Stimulated activated CD4-positive, alpha-beta T cell treated with anti-CD3 and anti-CD28 coated beads, Interleukin-12 subunit alpha, Interleukin-12 subunit beta, amount 100 ng/mL, for 48 hours (primary cell): ENCODE measurements around the gene OSBPL9.
"Not testable (repeated sequence)": the region's sequence is repeated elsewhere in the genome, so short reads cannot be mapped to it uniquely, and the experiment has no call there.

Experiments
- DNase-seq, 3 donors: peaks; one replicate each; pipeline ENCODE4 v3.0.0-alpha.2; 2020; ENCODE audit warnings: low read depth in 2 of 3, low spot score in 1 of 3

Gene OSBPL9

DNA sequence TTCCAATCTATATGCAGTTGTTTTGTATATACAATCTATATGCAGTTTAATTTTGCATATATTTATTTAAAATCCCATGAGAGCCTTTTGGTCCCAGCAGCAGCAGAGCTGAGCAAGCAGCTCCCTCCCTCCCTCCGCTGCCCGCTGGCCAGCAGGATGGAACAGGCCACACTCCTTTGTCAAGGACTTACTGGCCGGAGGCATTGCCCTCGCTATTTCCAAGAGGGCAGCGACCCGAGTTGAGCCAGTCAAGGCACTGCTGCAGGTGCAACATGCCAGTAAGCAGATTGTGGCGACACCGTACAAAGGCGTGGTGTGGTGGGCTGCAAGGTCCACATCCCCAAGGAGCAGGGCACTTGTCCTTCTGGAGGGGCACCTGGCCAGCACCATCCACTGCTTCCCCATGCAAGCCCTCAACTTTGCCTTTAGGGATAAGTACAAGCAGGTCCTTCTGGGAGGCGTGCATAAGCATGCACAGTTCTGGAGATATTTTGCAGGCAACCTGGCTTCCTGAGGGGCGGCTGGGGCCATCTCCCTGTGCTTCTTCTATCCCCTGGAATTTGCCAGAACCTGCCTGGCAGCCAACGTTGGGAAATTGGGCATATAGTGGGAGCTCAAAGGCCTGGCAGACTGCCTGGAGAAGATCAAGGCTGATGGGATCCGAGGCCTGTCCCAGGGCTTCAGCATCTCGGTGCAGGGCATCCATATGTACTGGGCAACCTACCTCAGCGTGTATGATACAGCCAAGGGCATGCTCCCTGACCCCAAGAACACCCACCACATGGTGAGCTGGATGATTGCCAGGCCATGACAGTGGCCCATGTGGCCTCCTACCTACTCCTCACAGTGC lies 92.2 kb downstream of the OSBPL9 start:
- no peak for DNase-seq

DNA sequence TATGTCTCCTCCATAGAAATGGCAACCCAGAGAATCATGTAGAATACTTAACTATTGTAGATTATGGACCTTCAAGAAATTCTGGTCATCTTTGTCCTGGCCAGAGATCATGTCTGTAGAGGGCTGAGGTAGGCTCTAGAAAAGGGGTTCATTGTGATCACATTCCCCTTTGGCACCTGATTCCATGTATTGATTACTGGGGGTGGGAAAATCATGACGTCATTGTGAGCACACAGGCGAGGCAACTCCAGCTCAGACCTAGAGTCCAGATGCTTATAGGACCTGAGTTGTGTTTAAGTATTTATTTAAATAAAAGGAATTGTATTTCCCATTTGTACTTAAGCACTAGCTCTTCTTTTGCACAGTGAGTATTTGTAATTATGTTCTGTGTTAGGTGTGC lies 93.1 kb downstream of the OSBPL9 start:
- DNase-seq, result no peak

DNA sequence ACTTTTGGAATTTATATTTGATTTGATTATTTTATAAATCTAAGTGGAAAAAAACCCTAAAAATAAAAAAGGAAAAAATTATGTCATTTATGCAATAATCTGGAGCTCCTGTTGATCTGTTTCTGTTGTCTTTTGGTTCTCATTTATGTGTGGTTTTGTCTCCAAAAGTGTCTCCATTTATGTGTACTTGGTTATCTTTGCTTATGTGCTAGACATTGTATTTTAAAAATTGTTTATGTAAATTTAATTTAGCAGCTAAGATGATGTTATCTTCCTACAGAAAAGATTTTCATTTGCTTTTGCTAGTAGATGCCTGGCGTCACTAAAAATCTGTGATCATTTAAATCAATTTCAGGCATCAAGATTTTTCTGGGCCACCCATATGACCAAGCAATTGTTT lies 95.7 kb downstream of the OSBPL9 start:
- no peak for DNase-seq

DNA sequence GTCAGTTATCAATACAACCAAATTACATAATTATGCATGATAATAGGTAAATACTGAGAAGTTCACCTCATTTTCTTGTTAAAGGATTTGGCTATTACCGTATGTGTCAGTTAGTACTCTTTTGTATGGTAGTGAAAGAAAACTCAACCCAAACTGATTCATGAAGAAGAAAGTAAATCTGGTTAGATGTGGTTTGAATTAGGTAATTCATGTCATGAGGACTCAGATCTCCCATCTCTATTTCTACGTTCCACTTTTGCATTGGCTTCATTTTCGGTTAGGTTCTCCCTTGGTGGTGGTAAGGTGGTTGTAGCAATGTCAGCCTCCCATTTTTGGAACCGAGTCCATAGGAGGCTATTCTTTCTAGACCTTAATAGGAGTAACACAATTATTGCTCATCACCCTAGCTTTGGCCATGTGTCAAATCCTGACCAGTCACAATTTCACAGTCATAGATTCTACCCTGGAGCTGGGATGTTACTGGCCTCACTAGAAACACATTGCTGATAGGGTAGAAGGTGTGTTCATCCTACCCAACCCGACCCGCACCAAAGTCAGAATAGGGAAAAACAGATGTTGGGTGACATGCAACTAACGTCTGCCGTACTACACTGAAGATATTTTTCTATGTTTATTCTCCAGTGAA lies 97.6 kb downstream of the OSBPL9 start:
- no peak for DNase-seq

DNA sequence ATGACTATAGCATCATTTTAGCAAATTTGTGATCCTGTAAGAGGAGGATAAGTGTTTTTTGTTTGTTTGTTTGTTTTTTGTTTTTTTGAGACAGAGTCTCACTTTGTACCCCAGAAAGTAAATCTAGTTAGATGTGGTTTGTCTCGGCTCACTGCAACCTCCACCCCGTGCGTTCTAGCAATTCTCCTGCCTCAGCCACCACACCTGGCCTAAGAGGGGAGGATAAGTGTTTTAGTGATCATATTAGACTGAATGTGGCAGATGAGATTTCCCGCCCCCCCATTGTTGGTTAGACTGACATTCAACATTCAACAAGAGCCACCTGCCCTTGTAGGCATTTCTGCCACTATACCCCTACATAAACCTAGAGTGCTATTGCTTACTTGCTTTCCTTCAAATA lies 98.5 kb downstream of the OSBPL9 start:
- DNase-seq, result no peak

DNA sequence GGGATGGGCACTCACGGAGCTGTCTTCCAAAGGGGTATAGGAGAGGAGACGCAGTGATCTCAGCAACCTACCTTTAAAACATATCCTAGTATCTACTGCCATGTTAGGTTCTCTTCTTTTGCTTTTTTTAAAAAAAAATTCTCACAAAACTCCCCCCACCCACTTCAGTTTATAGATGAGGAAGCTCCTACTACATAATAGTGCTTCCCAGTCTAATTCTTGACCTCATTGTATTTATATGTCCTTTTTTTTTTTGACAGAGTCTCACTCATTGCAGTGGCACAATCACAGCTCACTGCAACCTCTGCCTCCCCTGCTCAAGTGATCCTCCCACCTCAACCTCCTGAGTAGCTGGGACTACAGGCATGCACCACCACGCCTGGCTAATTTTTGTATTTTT lies 99.9 kb downstream of the OSBPL9 start:
- DNase-seq, result no peak

DNA sequence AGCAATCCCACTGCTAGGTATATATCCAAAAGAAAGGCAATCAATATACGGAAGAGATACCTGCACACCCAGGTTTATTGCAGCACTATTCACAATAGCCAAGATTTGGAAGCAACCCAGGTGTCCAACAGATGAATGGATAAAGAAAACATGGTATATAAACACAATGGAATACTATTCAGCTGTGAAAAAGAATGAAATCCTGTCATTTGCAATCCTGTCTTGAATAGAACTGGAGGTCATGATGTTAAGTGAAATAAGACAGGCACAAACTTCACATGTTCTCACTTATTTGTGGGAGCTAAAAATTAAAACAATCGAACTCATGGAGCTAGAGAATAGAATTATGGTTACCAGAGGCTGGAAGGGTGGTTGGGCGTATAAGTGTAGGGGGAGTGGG lies 101.0 kb downstream of the OSBPL9 start:
- DNase-seq, result no peak

DNA sequence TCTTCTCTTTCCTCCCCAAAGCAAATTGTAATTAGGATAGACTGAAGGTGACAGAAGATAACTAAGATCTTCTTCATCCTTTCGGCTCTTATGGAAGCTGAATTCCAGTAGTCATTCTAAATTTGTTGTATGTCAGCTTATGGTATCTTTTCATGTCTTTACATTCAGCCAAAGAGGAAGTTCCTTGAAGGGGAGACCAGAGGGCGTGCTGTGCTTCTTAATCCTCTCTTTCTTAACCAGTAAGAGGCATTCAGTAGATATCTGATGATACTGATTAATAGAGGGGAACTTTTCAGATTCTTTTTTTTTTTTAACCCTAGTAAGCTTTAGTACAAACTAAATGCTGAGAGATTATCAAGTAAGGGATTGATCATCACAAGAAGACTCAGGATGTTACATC lies 102.3 kb downstream of the OSBPL9 start:
- no peak for DNase-seq

DNA sequence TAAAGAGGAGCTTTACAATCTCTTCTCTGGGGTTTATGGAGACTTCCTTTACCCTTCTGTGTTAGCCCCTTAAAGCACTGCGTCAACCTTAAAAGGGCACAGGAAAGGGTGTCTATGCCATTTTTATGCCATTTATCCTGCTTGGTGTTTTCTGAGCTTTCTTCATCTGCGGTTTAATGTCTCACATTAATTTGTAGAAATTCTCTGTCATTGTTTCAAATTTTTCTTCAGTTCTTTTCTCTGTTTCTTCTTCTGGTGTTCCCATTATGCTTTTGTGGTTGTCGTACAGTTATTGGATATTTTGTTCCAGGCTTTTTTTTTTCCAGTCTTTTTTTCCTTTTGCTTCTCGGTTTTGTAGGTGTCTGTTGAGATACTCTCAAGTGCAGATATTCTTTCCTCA lies 107.9 kb downstream of the OSBPL9 start:
- DNase-seq, result no peak

DNA sequence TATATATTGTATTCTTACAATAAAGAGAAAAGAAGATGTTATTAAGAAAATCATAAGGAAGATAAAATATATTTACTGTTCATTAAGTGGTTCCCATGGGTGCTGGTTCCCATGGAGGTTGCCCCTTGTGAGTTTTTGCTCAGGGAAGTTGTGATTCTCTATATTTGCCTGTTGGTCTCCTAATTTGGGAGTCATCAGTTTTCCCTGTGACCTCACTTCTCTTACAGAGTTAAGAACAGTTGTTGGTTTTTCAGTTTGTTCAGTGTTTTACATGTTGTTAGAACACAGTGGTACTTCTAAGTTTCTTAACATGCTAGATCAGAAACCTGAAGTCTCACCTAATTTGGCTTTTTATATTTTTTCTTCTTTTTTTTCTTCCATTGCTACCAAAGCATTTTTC lies 109.2 kb downstream of the OSBPL9 start:
- DNase-seq, result no peak

DNA sequence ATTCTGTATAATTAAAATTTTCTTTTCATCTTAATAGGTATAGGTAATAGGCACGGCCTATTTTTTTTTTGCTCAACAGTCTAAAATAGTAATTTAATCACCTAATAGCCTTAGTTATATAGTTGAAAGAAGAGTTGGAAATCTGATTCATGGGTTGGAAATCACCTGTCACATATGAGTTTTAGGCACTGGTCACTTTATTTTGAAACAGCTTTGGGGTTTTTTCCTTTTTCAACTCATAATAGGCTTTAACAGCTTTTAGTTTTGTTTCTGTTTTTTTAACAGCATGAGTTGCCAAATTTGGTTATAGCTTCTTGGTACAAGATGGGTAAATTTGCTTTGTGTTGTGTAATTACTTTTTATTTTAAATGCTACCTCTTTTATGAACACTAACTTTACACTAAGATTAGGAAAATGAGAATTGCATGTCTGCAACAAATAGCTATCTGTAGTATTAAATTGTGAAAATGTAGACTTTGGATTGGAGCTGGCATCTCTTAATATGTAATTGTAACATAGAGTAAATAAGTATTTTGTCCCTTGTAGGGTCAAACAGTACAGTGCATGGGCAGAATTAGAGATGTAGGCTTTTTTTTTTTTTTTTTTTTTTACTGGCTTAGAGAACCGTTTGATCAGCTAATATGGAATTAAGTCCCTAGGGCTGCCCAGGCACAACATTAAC lies 109.8 kb downstream of the OSBPL9 start:
- DNase-seq, result no peak

DNA sequence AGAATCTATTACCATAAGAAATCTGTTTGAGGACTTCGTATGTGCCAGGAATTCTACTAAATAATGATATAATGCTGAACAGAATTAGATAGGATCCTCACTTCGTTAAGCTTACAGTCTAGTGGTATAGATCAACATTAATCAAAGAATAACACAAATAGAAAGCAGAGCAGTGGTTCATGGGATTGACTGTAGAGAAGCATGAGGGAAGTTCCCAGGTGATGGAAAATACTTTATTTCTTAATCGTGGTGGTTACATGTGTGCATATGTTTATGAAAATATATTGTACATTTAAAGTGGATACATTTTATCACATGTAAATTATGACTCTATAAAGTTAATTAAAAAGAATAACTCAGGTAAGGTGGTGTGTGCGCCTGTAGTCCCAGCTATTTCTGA lies 110.5 kb downstream of the OSBPL9 start:
- DNase-seq, result no peak

DNA sequence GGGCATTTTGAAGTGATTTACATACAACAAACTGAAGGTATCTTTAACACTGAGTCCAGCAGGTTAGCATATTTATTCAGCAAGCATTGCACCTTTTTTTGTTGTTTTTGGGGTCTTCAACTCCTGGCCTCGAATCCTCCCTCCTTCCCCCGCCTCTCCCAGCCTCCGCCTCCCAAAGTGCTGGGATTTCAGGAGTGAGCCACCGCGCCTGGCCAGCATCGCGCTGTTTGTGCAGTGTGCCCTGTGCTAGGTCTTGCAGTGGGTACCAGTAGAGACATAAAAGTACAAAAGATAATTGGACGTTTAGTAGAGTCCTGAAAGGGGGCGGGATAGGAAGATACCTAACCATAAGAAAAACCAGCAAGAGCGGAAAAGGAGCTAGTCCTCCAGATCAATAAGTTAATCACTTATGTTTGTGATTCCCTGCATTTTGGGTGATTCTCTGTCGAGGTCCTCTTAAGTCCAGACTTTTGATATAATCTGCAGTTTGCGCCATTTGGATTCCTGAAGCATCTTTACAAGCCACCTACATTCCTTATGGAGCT lies 111.8 kb downstream of the OSBPL9 start:
- no peak for DNase-seq

DNA sequence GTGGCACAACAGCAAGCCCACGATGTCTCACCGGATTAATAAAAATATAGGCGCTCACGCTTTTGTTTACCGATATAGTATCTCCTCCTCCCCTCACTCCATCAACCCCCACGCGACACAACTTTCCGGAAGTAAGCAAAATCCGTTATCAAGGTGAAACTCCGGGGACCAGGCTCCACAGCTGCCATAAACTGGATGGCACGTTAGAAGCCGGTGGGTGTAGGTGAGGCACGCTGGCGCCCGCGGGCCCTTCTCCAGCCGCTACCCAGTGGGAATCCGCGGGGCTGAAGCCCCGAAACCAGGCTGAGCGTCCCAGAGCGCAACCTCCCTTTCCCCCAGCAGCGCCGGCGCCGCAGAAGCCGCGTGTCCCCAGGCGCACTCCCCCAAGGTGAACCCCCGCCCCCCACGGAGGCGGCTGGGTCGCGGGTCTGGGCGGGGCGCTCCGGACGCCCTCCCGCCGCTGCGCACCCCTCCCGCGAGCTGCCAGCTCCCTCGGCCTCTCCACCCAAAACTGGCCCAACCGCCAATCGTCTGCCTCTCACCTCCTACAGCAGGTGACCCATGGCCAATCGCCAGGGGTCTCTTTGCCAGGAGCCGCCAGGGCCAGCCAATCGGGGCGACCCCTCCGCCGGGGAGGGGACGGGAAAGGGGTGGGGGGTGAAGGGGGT lies 112.4 kb downstream of the OSBPL9 start:
- DNase-seq, result peak; percentile 83 to 95 (median 92)

DNA sequence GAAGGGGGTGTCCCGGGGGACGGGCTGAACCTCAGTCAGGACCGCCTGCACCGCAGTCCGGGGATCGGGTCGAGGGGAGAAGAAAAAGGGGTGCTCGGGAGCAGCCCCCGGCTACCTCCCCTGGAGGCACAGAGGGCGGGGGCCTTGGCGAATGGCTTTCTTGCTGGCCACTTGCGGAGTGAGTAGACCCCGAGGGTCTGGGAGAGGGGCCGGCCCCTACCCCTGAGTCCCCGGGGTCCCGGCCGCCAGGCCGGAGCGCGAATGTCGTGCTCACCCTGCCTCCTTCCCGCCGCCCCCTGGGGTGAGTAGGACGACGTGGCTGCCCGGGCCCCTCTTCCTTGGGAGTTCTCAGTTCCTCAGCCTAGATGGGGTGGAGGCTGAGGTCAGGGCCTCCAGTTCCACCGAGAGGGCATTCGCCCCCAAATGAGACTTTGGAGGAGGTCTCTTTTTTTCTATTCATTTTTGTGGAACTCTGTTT lies 113.0 kb downstream of the OSBPL9 start:
- DNase-seq, result peak in 1 of 3 donors; percentile 11

DNA sequence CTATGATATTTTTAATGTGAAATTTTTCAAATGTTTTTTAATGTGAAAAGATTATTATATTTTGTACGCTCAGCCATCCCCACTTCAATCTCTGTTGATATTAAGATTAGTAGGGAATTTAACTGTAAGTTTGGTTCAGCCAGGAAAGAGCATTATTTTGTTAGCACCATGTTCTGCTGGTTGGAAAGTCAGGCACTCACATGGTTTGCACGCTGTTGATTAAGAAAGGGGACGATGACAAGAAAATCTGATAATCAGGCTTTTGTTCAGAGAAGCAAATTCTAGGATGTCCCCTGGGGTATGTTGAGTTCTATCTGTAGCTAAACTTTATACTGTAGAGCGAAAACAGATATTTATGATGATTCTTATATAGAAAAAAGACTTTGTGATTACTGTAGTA lies 115.1 kb downstream of the OSBPL9 start:
- DNase-seq, result no peak

DNA sequence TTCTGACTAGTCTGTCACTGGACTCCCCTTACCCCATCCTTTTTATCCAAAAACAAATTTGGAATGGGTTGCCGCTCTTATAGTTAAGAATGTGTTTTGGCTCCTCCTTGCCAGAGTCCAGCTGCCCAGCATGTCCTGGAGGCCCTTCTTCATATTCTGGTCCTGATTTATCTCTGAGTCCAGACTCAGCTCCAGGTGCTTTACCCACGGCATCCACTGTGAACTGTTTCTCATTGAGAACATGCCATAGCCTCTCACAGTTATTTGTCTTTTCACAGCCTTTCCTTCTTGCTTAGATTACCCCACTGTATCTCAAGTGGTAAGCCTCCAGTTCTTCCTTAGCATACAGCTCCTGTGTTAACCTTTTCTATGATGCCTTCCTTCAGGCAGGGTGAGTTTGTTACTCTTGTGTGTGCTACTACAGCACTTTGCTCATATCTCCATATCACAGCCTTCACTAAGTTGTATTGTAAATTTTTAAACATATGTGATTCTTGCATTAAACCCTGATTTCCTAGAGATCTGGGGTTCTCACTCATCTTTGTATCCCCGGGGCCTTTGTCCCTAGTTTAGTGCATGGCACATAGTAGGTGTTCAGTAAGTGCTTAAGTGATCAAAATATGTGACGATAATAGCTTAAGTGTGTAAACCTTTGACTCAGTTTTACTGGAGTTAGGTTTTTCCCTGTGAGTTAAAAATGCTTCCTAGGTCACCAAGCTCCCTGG lies 116.0 kb downstream of the OSBPL9 start:
- no peak for DNase-seq

DNA sequence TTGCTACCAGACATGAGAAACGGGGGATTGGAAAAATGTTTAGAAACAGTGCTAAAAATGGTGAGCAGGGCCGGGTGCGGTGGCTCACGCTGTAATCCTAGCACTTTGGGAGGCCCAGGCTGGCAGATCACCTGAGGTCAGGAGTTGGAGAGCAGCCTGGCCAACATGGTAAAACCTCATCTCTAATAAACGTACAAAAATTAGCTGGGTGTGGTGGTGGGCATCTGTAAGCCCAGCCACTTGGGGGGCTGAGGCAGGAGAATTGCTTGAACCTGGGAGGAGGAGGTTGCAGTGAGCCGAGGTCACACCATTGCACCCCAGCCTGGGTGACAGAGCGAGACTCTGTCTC lies 116.5 kb downstream of the OSBPL9 start:
- not testable (repeated sequence) for DNase-seq

DNA sequence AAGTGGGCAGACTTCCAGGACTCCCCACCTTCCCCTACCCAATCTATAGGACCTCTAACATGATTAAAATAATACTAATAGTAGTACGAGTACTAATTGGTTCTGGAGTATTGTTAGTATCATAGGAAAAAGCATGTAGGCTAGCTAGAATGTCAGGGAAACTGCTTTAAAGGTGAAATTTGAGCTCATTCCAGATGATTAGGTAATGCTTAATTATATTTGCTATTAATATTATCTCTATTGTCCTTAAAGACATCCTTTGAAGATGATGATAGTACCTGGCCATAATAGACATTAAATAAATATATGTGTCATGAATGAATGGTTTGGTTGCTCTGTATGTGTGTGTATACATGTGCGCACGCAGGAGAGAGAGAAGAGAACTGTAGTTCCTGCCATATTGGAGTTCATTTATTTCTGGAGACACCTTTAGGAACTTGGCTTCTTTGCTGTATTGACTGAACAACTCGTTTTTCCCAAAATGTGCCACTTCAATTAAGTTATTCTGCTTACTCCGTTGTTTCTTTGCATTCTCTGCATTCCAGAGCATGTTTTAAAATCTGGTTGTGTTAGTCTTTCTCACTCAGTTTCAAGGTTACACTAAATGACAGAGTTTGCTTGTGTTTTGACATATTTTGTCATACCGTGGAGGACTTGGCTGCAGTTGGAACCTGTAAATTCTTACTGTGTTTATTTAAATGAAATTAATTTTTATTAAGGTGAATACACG lies 117.1 kb downstream of the OSBPL9 start:
- DNase-seq, result no peak
